Astrocyte (in vitro differentiated cells and primary cell): Measurements from ENCODE around the gene ACYP1. TPM values are rescaled to one million over a fixed set of nuclear protein-coding genes. Genes with fewer than 3 reads are reported as not detected.
A peak's percentile ranks its signal among the peaks of the same experiment; 100 is the strongest.

Source experiments
- DNase-seq: peaks from one replicate; pipeline ENCODE4 v3.0.0-alpha.2; 2010; ENCODE audit warnings: low read depth
- FAIRE-seq: peaks from 2 replicates; lab custom pipeline; 2011; peaks lifted over from hg19 to GRCh38; lab: Jason Lieb, UNC
- H2AFZ ChIP-seq: 2 replicates; pipeline ENCODE4 v1.6.0; 2012; ENCODE audit warnings: low read depth, low read length, inconsistent platforms
- H3K27ac ChIP-seq: 2 replicates; pipeline ENCODE4 v1.5.1; 2011; ENCODE audit warnings: low read depth, low read length, inconsistent platforms
- H3K27me3 ChIP-seq: 2 replicates; pipeline ENCODE4 v1.6.0; 2011; ENCODE audit warnings: low read length, inconsistent platforms; ENCODE audit not compliant: insufficient read depth
- H3K36me3 ChIP-seq: 2 replicates; pipeline ENCODE4 v1.5.1; 2011; ENCODE audit warnings: low read length, inconsistent platforms; ENCODE audit not compliant: insufficient read depth
- H3K4me1 ChIP-seq: 2 replicates; pipeline ENCODE4 v1.5.1; 2011; ENCODE audit warnings: low read length, inconsistent platforms; ENCODE audit not compliant: insufficient read depth
- H3K4me2 ChIP-seq: 2 replicates; pipeline ENCODE4 v1.6.0; 2012; ENCODE audit warnings: low read length, inconsistent platforms
- H3K4me3 ChIP-seq: 2 replicates; pipeline ENCODE4 v1.5.1; 2011; ENCODE audit warnings: low read depth, mild to moderate bottlenecking, low read length, inconsistent platforms; ENCODE audit not compliant: insufficient read depth
- H3K79me2 ChIP-seq: 2 replicates; pipeline ENCODE4 v1.6.0; 2012; ENCODE audit warnings: mild to moderate bottlenecking, low read length, inconsistent platforms; ENCODE audit not compliant: insufficient read depth
- H3K9ac ChIP-seq: 2 replicates; pipeline ENCODE4 v1.6.0; 2012; ENCODE audit warnings: mild to moderate bottlenecking, low read length, inconsistent platforms
- H3K9me3 ChIP-seq: 2 replicates; pipeline ENCODE4 v1.5.1; 2012; ENCODE audit warnings: low read depth, mild to moderate bottlenecking, low read length, inconsistent platforms; ENCODE audit not compliant: insufficient read depth
- H4K20me1 ChIP-seq: 2 replicates; pipeline ENCODE4 v1.6.0; 2012; ENCODE audit warnings: low read length, inconsistent platforms; ENCODE audit not compliant: insufficient read depth
- H3K27ac Mint-ChIP-seq: one replicate; pipeline ENCODE4 v1.8.0; 2021; ENCODE audit warnings: mild to moderate bottlenecking, mixed read lengths; ENCODE audit not compliant: unreplicated experiment
- H3K27me3 Mint-ChIP-seq: one replicate; pipeline ENCODE4 v1.8.0; 2021; ENCODE audit warnings: low read depth, mixed read lengths; ENCODE audit not compliant: unreplicated experiment
- H3K36me3 Mint-ChIP-seq: one replicate; pipeline ENCODE4 v1.8.0; 2021; ENCODE audit warnings: low read depth, mixed read lengths; ENCODE audit not compliant: unreplicated experiment
- H3K4me1 Mint-ChIP-seq: one replicate; pipeline ENCODE4 v1.8.0; 2021; ENCODE audit warnings: low read depth, mixed read lengths; ENCODE audit not compliant: unreplicated experiment
- H3K4me3 Mint-ChIP-seq: one replicate; pipeline ENCODE4 v1.8.0; 2021; ENCODE audit warnings: mild to moderate bottlenecking, moderate library complexity, mixed read lengths; ENCODE audit not compliant: unreplicated experiment
- H3K9me3 Mint-ChIP-seq: one replicate; pipeline ENCODE4 v1.8.0; 2021; ENCODE audit warnings: mild to moderate bottlenecking, mixed read lengths; ENCODE audit not compliant: unreplicated experiment
- CTCF ChIP-seq: IDR thresholded peaks from 2 replicates; pipeline ENCODE4 v1.5.1; 2011; ENCODE audit warnings: low read depth, mild to moderate bottlenecking, inconsistent platforms, low read length, moderate library complexity; ENCODE audit not compliant: insufficient read depth
- EZH2 ChIP-seq: IDR thresholded peaks from 2 replicates; pipeline ENCODE4 v1.6.1; 2012; ENCODE audit warnings: mild to moderate bottlenecking, low read length, inconsistent platforms; ENCODE audit not compliant: insufficient read depth
- total RNA-seq: library from RNA; stranded (reverse); gene quantifications from 2 replicates; pipeline ENCODE4 v1.2.1, GENCODE V29; 2021

The ACYP1 gene
- total RNA-seq, 1 donor from 2014 or later, result 8.9 TPM

GRCh38 chr14:75069811-75070145 lies 6.0 kb upstream of the ACYP1 start:
- H3K9ac ChIP-seq, result peak overlapping the region; percentile 81
- peak overlapping the region; percentile 88 for H3K4me2 ChIP-seq
- H3K27ac ChIP-seq, result peak overlapping the region; percentile 66
- peaks cover 10% of the 10 kb centered on the region for H3K4me1 ChIP-seq
- TF ChIP-seq EZH2, result no peak
- TF ChIP-seq CTCF, result no peak
- H3K27me3 Mint-ChIP-seq, result no peaks in the 10 kb centered on the region
- no peaks in the 10 kb centered on the region for H3K27me3 ChIP-seq
- H3K36me3 Mint-ChIP-seq, result no peaks in the 10 kb centered on the region
- H3K4me3 Mint-ChIP-seq, result no peak overlapping the region
- H3K4me3 ChIP-seq, result peak overlapping the region; percentile 64
- H2AFZ ChIP-seq, result peak overlapping the region; percentile 83
- H3K9me3 Mint-ChIP-seq, result no peaks in the 10 kb centered on the region
- H3K79me2 ChIP-seq, result no peaks in the 10 kb centered on the region
- FAIRE-seq (no peak), DNase-seq (no peak)
- peak overlapping the region; percentile 91 for H3K27ac Mint-ChIP-seq
- no peaks in the 10 kb centered on the region for H3K9me3 ChIP-seq
- H4K20me1 ChIP-seq, result no peaks in the 10 kb centered on the region
- H3K4me1 Mint-ChIP-seq, result no peaks in the 10 kb centered on the region
- no peaks in the 10 kb centered on the region for H3K36me3 ChIP-seq

GRCh38 chr14:75069121-75069810 lies 5.4 kb upstream of the ACYP1 start, which contains the start of gene ZC2HC1C:
Gene ZC2HC1C (plus strand): TSS chr14:75069641. CDS start chr14:75070574, 933 bp downstream.
- TF ChIP-seq EZH2, result no peak
- no peak for TF ChIP-seq CTCF
- H3K36me3 ChIP-seq, result no peaks in the 10 kb centered on the region
- no peaks in the 10 kb centered on the region for H3K36me3 Mint-ChIP-seq
- peaks cover 10% of the 10 kb centered on the region for H3K4me1 ChIP-seq
- no peaks in the 10 kb centered on the region for H3K9me3 ChIP-seq
- H3K27ac ChIP-seq, result peak within 1 kb of the TSS; percentile 66
- no peaks in the 10 kb centered on the region for H3K27me3 ChIP-seq
- peak within 1 kb of the TSS; percentile 91 for H3K27ac Mint-ChIP-seq
- no peaks in the 10 kb centered on the region for H4K20me1 ChIP-seq
- H3K4me1 Mint-ChIP-seq, result no peaks in the 10 kb centered on the region
- DNase-seq (peak; percentile 58), FAIRE-seq (no peak)
- H3K79me2 ChIP-seq, result no peaks in the 10 kb centered on the region
- no peaks in the 10 kb centered on the region for H3K27me3 Mint-ChIP-seq
- peak within 1 kb of the TSS; percentile 83 for H2AFZ ChIP-seq
- H3K9ac ChIP-seq, result peak within 1 kb of the TSS; percentile 81
- H3K4me3 ChIP-seq, result peak within 1 kb of the TSS; percentile 64
- H3K9me3 Mint-ChIP-seq, result no peaks in the 10 kb centered on the region
- H3K4me3 Mint-ChIP-seq, result no peak within 1 kb of the TSS
- peak within 1 kb of the TSS; percentile 88 for H3K4me2 ChIP-seq
